ENCODE results near the gene LEMD2.

Gene LEMD2

DNA sequence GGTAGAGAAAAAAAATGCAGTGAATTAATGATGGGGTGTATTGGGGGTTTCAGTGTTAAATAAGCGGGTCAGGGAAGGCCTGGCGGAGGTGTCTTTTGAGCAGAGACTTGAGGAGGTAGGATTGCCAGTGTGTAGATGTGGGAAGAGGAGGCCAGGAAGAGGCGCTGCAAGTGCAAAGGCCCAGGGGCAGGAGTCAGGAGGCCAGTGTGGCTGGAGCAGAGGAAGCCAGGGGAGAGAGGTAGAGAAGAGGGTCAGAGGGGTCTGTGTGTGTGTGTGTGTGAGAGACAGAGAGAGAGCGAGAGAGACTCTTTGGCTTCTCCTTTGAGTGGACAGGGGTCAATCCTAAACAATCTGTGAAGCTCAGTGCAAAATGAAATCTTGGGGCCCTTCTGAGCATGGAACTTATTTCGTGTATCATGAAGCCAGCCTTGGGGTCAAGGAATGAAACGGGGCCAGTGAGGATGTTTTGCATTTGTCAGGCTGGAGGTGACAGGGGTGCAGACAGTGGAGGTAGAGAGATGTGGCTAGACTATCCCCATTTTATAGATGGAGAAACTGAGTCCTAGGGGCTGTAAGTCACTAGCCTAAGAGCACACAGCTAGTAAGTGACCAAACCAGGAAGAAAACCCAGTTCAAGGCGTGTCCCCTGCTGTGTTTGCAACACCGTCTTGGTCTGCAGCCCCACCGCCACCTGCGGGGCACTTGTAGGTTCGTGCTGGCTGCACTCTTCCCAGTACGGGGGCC is 32.5 kb downstream of the LEMD2 start:
- no peak for DNase-seq (ENCODE audit: low spot score)

- DNase-seq (ENCODE audit: low spot score): no peak
These were observed 33.7 kb downstream of the LEMD2 start for GRCh38 chr6:33755070-33755869.

DNA sequence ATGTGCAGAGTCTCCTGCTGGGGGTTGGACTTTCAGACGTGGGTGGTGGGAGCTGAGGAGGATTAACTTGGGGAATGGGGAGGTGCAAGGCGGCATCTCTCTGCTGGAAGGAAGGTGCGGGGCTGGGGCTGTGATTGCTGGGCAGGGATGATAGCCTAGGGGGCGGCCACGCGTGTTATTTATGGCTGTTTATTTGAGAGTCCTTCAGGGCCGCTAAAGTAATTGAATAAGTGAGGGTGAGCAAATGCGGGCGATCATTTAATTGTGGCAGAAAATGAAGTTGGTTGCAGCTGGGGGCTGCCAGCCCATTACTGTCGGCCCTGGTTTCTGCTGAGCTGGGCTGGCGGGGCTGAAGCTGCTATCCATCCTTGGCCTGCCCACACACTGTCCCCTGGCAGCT is 34.7 kb downstream of the LEMD2 start:
- DNase-seq (ENCODE audit: low spot score): no peak

GRCh38 chr6:33752646-33753015 is 36.3 kb downstream of the LEMD2 start:
- no peak for DNase-seq (ENCODE audit: low spot score)

DNA sequence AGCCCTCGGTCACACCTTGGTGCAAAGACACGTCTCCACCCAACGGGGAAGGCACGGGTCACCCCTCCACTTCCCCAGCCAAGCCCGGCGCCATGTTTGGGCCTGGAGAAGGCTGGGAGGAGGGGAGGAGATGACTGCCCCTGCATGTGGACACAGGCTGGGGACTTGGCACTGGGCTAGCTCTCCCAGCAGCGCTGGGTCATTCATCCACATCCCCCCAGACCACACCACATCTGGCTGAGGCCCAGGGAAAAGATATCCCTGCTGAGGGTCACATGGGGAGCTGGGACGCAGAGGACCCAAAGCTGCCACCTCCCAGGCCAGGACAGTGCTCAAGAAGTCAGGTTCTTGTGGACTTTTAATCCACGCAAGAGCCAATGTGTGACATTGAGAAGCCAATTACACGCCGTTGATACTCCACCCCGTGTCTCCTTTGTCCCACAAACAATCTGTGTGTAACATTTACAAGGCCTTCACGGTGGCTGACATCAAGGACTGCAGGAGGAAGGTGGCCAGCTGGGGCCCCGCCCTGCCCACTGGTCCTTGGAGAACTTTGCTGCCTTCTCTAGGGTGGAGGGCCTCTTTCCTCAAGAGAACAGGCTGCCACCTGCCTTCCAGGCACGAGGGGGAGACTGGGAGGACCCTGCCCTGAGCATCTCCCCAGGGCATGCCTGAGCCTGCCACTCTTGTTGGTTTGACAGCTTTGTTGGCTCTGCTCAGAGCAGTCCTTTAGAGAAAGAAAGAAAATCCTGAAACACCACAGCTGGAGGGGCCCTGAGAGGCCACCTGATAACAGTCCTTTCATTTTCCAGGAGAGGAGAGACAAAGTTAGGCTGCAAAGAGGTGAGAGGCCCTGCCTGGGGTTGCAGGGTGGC is 36.9 kb downstream of the LEMD2 start:
- no peak for DNase-seq (ENCODE audit: low spot score)

GRCh38 chr6:33750244-33750991 is 38.5 kb downstream of the LEMD2 start:
- no peak for DNase-seq (ENCODE audit: low spot score)

DNA sequence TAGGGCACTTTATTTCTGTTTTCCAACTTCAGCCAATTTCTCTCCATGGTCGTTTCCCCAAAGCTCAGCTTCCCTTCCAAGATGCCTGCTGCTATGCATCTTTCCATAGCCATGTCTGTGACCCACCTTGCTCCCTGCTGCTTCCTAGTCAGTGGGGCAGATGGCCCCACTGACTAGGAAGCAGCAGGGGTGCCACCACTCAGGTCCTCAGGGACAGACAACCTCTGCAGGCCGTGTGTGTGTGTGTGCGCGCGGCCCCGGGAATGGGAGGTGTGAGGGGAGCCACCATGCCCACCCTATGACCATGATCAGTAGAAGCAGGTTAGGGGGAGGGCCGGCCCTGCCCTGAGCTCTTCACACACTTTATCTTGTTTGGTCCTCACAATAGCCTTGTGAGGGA is 39.5 kb downstream of the LEMD2 start:
- no peak for DNase-seq (ENCODE audit: low spot score)

- no peak for DNase-seq (ENCODE audit: low spot score)
These were observed 40.1 kb downstream of the LEMD2 start for GRCh38 chr6:33748841-33749240.

DNA sequence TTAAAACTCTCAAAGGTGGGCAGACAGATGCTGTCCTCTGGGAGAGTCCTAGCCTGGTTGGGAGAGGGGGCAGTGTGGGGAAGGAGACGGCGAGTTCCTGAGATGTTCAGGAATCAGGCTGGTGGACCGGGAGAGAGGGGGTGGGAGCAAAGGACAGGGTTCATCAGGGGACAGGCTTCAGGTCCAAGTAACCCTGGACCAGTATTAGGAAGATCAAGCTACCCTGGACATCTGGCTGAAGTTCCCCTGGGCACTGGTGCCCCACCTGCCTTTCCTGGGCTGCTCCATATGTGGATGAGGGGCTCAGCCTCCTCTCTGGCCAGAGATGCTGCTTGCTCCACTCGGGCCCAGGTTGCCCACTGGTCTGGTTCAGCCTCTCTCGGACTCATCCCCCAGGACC is 41.1 kb downstream of the LEMD2 start:
- DNase-seq (ENCODE audit: low spot score): no peak

DNA sequence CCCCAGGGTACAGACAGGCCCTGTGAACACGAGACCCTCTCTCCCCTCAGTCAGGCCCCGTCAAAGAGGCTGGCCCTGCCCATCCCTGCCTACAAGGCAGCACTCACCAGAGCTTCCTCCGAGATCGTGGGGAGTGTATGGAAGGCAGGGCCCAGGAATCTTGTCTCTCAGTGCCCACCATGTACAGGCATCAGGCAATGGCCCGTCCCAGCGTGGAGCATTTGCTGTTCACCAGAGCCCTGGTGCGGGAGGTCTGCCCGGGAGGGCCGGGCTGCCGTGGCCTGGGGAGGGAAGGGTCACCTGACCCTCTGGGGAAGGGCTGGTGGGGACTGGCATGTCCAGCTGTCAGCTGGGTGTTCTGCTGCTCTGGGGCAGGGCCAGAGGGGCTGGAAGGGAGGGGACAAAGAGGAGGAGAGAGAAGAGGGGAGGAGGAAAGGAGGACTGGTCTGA is 42.3 kb downstream of the LEMD2 start, which contains the start of gene IP6K3:
IP6K3 (minus strand) TSS at position 255 of the 450 bp plus-strand sequence. CDS start 11,429 bp downstream, outside the sequence.
- peak; percentile 95 for DNase-seq (ENCODE audit: low spot score)

GRCh38 chr6:33746036-33746600 is 42.8 kb downstream of the LEMD2 start:
- peak; percentile 85 for DNase-seq (ENCODE audit: low spot score)

DNA sequence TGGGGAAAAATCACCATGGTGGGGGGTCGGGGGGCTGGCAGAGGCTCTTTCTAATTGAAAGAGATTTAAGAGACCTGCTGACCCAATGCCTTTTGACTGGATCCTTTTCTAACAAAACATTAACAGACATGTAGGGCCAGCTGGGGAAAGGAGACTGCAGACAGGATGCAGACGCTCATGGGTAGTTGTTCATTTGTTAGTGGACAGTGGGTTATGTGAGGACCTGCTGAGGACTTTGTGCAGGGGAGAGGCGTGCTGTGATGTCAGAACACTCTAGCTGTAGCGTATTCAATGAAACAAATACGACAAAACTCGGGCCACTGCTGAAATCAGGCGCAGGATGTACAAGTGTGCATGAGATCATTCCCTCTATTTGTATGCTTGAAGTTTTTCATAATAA is 43.4 kb downstream of the LEMD2 start:
- no peak for DNase-seq (ENCODE audit: low spot score)

DNA sequence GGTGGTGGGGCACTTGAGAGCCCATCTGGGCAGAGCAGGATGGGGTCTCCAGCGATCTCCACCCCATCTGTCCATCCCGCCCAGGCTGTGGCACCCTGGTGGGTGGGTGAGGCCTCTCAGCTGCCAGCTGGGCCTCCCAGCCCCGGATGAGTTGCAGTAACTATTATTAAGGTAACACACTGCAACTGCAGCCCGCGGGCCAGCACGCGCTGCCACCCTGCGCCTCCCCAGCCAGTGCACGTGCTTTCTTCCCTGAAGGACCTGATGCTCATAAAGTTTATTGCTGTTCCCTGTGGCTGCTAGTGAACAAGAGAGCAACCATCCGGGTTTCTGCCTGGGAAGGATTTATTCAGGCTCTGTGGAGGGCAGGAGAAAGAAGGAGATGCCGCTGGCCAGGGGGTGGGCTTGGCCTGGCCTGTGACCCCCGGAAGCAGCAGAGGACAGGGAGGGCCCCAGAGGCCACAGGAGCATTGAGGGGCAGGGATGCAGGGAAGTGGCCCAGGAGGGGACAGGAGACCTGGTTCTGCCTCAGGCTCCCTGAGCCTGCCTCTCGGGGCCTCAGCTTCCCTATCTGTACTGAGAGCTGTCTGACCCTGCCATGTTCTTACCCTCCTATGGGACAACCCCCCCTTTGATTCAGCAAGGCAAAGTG is 43.9 kb downstream of the LEMD2 start:
- DNase-seq (ENCODE audit: low spot score): no peak

DNA sequence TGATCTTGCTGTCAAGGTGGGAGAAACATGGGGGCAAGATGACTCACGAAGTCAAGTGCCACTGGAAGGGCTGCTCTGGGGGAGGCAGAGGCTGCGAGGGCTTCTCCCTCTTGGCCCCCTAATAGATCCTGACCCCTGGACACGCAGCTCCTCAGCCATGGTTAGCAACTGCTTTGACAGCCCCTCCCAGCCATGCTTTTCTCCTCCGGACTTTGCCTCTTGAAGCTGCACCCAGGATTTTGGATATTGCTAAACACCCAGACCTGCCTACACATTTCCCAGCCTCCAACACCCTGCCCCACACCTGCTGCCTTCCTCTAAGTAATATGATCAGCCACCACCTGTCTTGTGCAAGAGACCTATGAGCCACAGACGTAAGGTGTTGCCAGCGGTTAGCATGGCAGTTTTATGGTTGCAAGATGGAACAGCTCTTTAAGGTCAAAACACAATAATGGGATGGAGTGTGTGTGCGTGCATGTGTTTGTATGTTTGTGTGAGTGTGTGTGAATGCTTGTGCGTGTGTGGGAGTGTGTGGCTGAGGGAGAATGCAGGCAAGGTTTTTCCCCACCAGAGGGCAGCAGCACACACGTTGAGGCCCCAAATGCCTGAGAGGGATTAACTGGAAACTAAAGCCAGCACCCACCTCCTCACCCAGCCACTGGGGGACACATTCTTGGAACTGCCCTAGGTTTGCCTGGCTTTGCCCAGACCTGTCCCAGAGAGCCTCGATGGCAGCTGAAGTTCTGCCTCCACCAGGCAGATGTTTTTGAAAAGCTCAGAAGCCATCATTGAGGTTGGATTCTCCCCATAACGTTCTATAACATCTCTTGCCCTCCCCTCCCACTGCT is 44.7 kb downstream of the LEMD2 start:
- DNase-seq (ENCODE audit: low spot score): peak; percentile 88

GRCh38 chr6:33742837-33743236 is 46.1 kb downstream of the LEMD2 start:
- no peak for DNase-seq (ENCODE audit: low spot score)

- DNase-seq (ENCODE audit: low spot score): no peak
These were observed 46.8 kb downstream of the LEMD2 start for GRCh38 chr6:33742092-33742491.

GRCh38 chr6:33740794-33741193 is 48.1 kb downstream of the LEMD2 start:
- no peak for DNase-seq (ENCODE audit: low spot score)

DNA sequence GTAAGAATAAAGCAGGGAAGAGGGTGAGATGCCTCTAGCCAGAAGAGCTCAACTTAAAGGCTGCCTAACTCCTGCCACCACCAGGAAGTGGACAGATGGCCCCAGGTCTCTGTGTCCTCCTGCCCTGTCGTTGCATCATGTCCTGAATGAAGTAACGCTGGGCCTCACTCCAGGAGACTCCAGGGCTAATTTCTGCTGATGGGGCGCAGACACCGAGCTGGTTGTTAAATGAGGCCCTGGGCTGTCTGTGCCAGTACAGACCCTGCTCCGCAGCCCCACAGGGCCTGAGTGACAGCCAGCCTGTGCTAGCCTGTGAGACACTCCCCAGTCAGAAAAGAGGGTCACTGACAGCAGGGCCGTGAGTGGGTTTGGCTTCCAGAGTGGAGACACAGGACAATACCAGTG is 48.7 kb downstream of the LEMD2 start:
- DNase-seq (ENCODE audit: low spot score): no peak

GRCh38 chr6:33739571-33739970 is 49.4 kb downstream of the LEMD2 start:
- no peak for DNase-seq (ENCODE audit: low spot score)

GRCh38 chr6:33738879-33739278 is 50.1 kb downstream of the LEMD2 start:
- DNase-seq (ENCODE audit: low spot score): no peak

All from Ammon's horn (tissue), 1 donor.